ENCODE measurements around the gene DGAT2. TPM values are rescaled to one million over a fixed set of nuclear protein-coding genes. Genes with fewer than 3 reads are reported as not detected.

The DGAT2 gene
- total and polyA plus RNA-seq, 5 donors, result 5.7 to 23.4 (median 12.2) TPM

DNA sequence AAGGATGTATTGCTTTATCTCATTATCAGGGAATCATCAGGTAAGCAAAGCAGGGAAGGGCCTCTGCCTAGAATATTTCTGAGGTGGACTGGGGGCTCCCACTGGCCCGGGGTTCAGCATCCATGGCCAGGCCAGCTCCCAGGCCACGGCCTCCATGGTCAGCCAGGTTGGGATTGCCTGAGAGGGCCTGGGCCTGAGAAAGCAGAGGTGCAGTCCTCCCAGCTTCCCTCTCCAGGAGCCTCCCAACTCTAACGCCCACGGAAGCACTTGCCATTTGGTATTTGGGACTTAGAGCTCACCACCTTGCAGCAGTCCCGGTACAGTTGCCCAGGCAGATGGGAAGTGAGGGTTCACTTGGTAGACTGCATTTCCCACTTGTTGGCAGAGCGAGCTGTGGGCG, 12.7 kb downstream of the DGAT2 start:
- Histone ChIP-seq H3K4me1 (ENCODE audit: control insufficient read depth, insufficient read depth, low read length) (no peaks in the 10 kb centered on the region), H3K27me3 (ENCODE audit: control insufficient read depth, insufficient read depth) (no peaks in the 10 kb centered on the region), H3K9me3 (ENCODE audit: control insufficient read depth, low read length) (no peaks in the 10 kb centered on the region), H3K27ac (ENCODE audit: low read length) (no peak overlapping the region), H3K4me3 (ENCODE audit: low read length) (no peak overlapping the region)
- ATAC-seq, result no peak
- no peak for DNase-seq
- intact Hi-C loops (cut with DNase I), result no loop called here
- 91% methylated on average over 7 of the region's 7 CpGs for WGBS

DNA sequence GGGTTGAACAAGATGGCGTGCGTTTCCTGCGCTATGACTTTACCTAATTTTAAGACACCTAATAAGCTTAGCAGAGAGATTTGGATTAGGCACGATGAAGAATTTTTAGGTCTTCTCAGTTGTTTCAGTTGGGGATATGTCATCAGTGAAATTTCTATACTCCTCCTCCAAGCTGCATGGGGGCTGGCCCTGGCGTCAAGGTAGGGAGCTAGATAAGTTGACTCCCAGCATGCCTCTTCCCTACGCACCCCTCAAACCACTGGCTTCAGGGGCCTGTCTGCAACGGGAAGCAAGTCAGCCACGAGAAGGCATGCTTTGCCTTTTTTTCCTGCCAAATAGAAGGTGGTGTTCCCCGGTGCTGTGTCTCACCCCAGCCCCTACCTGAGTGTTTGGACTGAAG, 13.3 kb downstream of the DGAT2 start:
- no peak for ATAC-seq
- Histone ChIP-seq H3K27ac (ENCODE audit: low read length) (no peak overlapping the region), H3K9me3 (ENCODE audit: control insufficient read depth, low read length) (no peaks in the 10 kb centered on the region), H3K4me3 (ENCODE audit: low read length) (no peak overlapping the region), H3K4me1 (ENCODE audit: control insufficient read depth, insufficient read depth, low read length) (no peaks in the 10 kb centered on the region), H3K27me3 (ENCODE audit: control insufficient read depth, insufficient read depth) (no peaks in the 10 kb centered on the region)
- DNase-seq, result no peak
- intact Hi-C loops (cut with DNase I), result no loop called here
- 91% methylated on average over 9 of the region's 9 CpGs for WGBS

DNA sequence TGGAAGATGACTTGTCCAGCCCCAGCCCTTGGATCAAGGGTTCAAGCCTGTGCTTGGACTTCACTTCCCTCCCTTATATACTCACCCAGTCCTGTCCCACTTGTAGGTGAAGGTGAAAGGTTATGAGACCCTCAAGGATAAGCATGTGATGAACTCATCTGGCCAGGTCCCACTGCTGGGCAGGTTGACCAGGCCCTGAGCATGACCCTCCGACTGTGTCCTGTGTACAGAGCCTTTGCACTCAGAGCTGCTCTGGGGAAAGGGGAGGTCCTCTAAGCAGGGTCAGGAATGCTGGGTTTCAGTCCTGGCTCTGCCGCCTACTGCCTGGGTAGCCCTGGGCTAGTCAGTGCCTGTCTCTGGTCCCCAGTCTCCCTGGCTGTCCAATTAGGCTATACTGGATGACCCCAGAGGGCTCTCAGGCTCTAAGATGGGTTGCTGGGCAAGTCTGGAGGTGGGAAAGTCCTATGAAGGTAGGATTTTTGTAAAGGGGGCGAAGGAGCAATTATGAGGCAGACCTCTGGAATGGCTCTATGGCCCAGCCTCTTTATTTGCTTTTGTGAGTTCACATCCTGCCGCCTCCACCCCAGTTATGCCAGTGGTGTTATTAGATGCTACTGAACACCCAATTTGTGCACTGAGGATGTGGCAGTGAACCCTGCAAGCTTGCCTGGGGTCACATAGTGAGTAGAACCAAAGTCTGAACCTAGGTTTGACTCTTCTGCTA, 14.1 kb downstream of the DGAT2 start:
- 97% methylated on average over 4 of the region's 4 CpGs for WGBS
- Histone ChIP-seq H3K27ac (ENCODE audit: low read length) (no peak overlapping the region), H3K9me3 (ENCODE audit: control insufficient read depth, low read length) (no peaks in the 10 kb centered on the region), H3K4me3 (ENCODE audit: low read length) (no peak overlapping the region), H3K27me3 (ENCODE audit: control insufficient read depth, insufficient read depth) (no peaks in the 10 kb centered on the region), H3K4me1 (ENCODE audit: control insufficient read depth, insufficient read depth, low read length) (no peaks in the 10 kb centered on the region)
- intact Hi-C loops (cut with DNase I), result no loop called here
- ATAC-seq (no peak), DNase-seq (no peak)

DNA sequence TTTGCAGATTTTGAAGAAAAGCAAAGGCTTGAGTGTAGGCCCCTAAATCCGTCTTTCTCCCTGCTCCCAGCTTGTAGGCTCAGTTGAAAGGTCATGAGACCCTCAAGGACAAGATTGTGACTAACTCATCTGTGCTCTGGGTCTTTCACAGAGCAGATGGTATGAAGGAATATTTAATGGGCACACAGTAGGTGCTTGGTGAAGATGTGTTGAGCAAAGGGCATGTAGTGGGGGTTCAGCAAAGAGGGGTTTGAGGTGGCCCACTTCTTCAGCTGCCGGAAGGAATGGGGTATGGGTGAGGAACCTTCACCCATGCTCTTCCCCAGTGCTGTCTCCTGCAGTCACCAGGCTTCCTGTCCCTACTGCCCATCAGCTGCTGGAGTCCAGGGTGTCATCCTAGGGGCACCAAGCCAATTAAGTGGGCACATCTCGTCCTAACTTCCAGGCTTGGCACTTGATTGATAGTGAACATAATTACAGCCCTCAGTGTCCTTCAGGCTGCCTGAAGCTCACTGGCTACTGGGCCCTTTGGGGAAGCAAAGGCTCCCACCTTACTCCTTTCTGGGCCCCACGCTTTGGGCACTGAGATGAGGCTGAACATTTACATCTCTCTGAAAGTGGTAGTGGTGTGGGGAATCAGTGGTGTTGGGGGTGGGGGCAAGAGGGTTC, 15.0 kb downstream of the DGAT2 start:
- WGBS, result 83% methylated on average over 4 of the region's 4 CpGs
- DNase-seq (no peak), ATAC-seq (no peak)
- Histone ChIP-seq H3K9me3 (ENCODE audit: control insufficient read depth, low read length) (no peaks in the 10 kb centered on the region), H3K4me1 (ENCODE audit: control insufficient read depth, insufficient read depth, low read length) (no peaks in the 10 kb centered on the region), H3K27ac (ENCODE audit: low read length) (no peak overlapping the region), H3K27me3 (ENCODE audit: control insufficient read depth, insufficient read depth) (no peaks in the 10 kb centered on the region), H3K4me3 (ENCODE audit: low read length) (no peak overlapping the region)
- intact Hi-C loops (cut with DNase I), result no loop called here

DNA sequence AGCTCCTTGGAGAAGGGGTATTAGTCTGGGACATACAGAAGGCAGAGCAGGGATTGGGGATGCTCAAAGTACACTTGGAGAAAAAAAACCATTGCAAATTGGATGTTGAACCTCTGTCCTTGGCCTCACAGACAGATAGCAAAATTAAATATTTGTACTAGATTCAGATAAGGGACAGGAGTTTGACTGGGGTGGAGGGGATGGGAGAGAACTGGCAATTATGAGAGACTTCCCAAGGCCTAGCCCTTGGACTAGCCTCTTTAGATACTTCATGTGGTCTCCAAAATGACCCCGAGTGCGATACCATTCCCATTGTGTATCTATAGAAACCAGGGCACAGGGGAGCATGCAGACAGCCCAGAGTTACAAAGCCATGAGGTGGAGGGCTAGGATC, 15.5 kb downstream of the DGAT2 start:
- no peak for ATAC-seq
- WGBS, result 99% methylated on average over 2 of the region's 2 CpGs

DNA sequence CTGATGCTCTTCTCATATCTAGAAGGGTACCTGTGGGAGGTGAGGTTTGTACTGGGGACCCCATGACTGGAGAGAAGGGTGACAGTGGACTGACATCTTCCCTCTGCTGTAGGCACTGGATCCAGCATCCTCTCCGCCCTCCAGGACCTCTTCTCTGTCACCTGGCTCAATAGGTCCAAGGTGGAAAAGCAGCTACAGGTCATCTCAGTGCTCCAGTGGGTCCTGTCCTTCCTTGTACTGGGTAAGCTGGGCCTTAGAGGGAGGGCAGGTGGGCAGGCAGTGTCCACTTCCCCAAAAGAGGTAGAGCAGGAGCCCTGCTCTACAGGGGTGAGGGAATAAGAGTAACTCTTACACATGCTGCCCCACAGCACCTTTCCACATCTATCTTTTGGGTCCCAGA, 15.9 kb downstream of the DGAT2 start:
- 87% methylated on average over 1 of the region's 1 CpG for WGBS
- intact Hi-C loops (cut with DNase I), result no loop called here

More for the DNA sequence above, 15.5 kb downstream of the DGAT2 start:
- no peaks in the 10 kb centered on the region for H3K9me3 ChIP-seq (ENCODE audit: control insufficient read depth, low read length)
- H3K4me1 ChIP-seq (ENCODE audit: control insufficient read depth, insufficient read depth, low read length), result no peaks in the 10 kb centered on the region
- no peak overlapping the region for H3K27ac ChIP-seq (ENCODE audit: low read length)
- no peak for DNase-seq
- intact Hi-C loops (cut with DNase I), result no loop called here
- no peak overlapping the region for H3K4me3 ChIP-seq (ENCODE audit: low read length)
- H3K27me3 ChIP-seq (ENCODE audit: control insufficient read depth, insufficient read depth), result no peaks in the 10 kb centered on the region

DNA sequence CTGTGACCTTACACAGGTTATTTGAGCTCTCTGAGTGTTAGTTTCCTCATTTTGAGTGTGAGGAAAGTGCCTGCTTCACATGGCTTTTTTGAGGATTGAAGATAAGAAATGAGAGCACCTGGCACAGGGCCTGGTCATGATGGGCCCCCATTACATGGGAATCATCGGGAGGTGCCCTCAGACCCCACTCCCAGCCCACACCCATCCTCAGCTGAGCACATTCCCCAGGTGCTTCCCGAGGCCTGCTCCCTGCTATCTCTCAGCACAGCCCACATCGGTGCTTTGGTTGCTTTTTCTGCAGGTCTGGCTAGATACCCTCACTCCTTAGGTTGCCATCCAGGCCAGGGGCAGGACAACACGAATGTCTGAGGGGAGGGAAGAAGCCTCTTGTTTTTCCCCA, 16.6 kb downstream of the DGAT2 start:
- WGBS, result 74% methylated on average over 4 of the region's 4 CpGs
- no peaks in the 10 kb centered on the region for H3K27me3 ChIP-seq (ENCODE audit: control insufficient read depth, insufficient read depth)
- ATAC-seq, result no peak

More for the DNA sequence above, 15.9 kb downstream of the DGAT2 start:
- Histone ChIP-seq H3K4me1 (ENCODE audit: control insufficient read depth, insufficient read depth, low read length) (no peaks in the 10 kb centered on the region), H3K27me3 (ENCODE audit: control insufficient read depth, insufficient read depth) (no peaks in the 10 kb centered on the region), H3K4me3 (ENCODE audit: low read length) (no peak overlapping the region), H3K9me3 (ENCODE audit: control insufficient read depth, low read length) (no peaks in the 10 kb centered on the region), H3K27ac (ENCODE audit: low read length) (no peak overlapping the region)
- ATAC-seq (no peak), DNase-seq (no peak)

DNA sequence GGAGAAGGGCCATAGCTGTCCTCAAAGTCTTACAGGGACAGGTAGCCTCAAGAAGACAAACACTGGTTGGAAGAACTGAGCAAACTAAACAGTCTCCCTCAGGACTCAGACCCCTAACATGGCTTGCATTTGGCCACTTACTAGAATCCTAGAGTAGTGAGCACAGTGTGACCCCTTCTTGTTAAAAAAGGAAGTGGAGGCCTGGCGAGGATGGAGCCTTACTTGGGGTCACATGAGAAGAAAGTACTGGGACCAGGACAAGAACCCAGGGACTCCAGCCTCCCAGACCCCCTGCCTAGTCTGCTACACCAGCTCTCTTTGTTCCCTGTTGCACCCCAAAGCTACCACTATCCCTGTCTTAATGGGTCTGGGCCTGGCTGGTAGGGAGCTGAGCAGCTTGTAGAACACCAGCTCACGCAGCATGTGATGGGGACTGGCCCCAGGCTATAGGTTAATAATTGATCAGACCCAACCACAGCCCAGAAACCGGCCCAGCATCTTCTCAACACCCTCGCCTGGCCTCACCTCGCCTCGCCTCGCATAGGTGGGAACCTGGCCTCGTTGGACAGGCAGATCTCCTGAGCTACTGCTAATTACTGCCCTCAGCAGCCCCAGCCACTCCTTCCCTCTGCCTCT, 17.6 kb downstream of the DGAT2 start:
- H3K4me1 ChIP-seq (ENCODE audit: control insufficient read depth, insufficient read depth, low read length), result no peaks in the 10 kb centered on the region
- no peak for DNase-seq
- intact Hi-C loops (cut with DNase I), result no loop called here
- 94% methylated on average over 8 of the region's 8 CpGs for WGBS
- H3K4me3 ChIP-seq (ENCODE audit: low read length), result no peak overlapping the region
- no peaks in the 10 kb centered on the region for H3K27me3 ChIP-seq (ENCODE audit: control insufficient read depth, insufficient read depth)
- no peak for ATAC-seq
- H3K27ac ChIP-seq (ENCODE audit: low read length), result no peak overlapping the region
- H3K9me3 ChIP-seq (ENCODE audit: control insufficient read depth, low read length), result no peaks in the 10 kb centered on the region

More for the DNA sequence above, 16.6 kb downstream of the DGAT2 start:
- H3K4me3 ChIP-seq (ENCODE audit: low read length), result no peak overlapping the region
- no peak overlapping the region for H3K27ac ChIP-seq (ENCODE audit: low read length)
- DNase-seq, result no peak
- intact Hi-C loops (cut with DNase I), result no loop called here
- H3K4me1 ChIP-seq (ENCODE audit: control insufficient read depth, insufficient read depth, low read length), result no peaks in the 10 kb centered on the region
- no peaks in the 10 kb centered on the region for H3K9me3 ChIP-seq (ENCODE audit: control insufficient read depth, low read length)

DNA sequence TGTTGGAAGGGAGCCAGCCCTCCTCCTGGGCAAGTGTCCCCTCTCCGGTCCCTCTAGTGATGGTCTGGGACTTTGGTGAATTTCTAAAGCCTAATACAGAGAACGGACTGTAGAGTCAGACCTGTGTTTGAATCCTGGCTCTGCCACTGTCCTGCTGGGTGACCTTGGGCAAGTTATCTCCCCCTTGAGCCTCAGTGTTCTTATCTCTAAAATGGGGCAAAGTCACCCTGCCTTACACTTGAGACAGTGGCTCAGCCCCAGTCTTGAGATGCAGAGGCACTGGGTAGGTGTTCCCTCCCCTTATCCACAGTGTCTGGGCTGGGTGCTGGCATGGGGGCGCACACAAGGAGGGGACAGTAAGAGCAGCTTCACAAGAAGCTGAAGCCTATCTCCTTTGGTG, 20.9 kb downstream of the DGAT2 start:
- intact Hi-C loops (cut with DNase I), result no loop called here
- Histone ChIP-seq H3K27me3 (ENCODE audit: control insufficient read depth, insufficient read depth) (no peaks in the 10 kb centered on the region), H3K27ac (ENCODE audit: low read length) (no peak overlapping the region), H3K4me3 (ENCODE audit: low read length) (no peak overlapping the region), H3K9me3 (ENCODE audit: control insufficient read depth, low read length) (no peaks in the 10 kb centered on the region), H3K4me1 (ENCODE audit: control insufficient read depth, insufficient read depth, low read length) (no peaks in the 10 kb centered on the region)
- no peak for ATAC-seq
- no peak for DNase-seq
- 85% methylated on average over 3 of the region's 3 CpGs for whole genome bisulfite sequencing

DNA sequence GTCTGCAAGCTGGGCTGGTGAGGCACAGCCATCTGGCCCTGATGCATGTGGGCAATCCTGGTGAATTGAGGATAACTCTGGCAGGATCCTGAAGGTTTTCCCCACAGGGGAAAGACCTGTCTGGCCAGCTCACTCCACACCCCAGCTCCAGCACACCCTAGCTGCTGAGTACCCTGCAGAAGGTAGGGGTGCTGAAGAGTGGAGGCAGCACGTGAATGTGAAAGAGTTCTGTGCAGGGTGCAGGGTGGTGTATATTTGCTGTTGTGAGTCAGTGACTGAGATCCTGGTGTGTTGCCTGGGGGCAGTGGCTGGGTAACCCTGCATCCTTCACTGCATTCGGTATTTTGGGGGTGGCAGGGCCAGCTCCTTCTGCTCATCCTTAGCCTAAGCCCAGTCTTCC, 22.4 kb downstream of the DGAT2 start:
- ATAC-seq, result no peak
- 88% methylated on average over 2 of the region's 2 CpGs for WGBS
- Histone ChIP-seq H3K4me3 (ENCODE audit: low read length) (no peak overlapping the region), H3K27ac (ENCODE audit: low read length) (no peak overlapping the region), H3K9me3 (ENCODE audit: control insufficient read depth, low read length) (no peaks in the 10 kb centered on the region), H3K27me3 (ENCODE audit: control insufficient read depth, insufficient read depth) (no peaks in the 10 kb centered on the region), H3K4me1 (ENCODE audit: control insufficient read depth, insufficient read depth, low read length) (no peaks in the 10 kb centered on the region)
- intact Hi-C loops (cut with DNase I), result no loop called here
- DNase-seq, result no peak

DNA sequence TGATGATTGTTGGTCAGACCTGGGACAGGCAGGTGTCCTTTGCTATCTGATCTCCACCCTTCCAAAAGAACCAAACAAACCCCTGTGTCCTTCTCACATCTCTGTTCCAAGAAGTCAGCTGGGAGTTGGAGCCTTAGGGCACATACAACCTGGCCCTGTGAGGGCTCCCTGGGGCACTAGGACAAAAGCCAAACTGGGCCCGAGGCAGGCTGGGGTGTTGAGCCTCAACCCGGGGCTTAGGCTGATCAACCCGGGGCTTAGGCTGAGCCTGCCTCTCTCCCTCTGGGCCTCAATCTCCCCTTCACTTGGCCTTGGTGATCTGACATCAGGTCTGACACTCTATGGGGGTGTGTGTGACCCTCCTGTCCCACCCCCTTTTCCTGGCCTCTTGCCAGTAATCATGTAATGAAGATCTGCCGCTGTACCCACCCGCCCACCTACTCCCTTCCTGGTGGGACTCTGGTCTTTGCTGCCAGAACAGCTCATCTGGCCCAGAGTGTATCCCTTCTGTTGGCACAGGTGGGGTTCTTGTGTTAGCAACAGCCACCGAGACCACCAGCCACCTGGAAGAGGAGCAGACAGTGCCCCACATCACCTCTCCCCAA, 23.7 kb downstream of the DGAT2 start:
- Histone ChIP-seq H3K27me3 (ENCODE audit: control insufficient read depth, insufficient read depth) (no peaks in the 10 kb centered on the region), H3K9me3 (ENCODE audit: control insufficient read depth, low read length) (no peaks in the 10 kb centered on the region), H3K27ac (ENCODE audit: low read length) (no peak overlapping the region), H3K4me3 (ENCODE audit: low read length) (no peak overlapping the region), H3K4me1 (ENCODE audit: control insufficient read depth, insufficient read depth, low read length) (no peaks in the 10 kb centered on the region)
- intact Hi-C loops (cut with DNase I), result no loop called here
- no peak for DNase-seq
- WGBS, result 89% methylated on average over 6 of the region's 6 CpGs
- ATAC-seq, result no peak
